Peyer's patch (tissue), 4 donors: ENCODE measurements around the gene MPPED2. TPM values are rescaled to one million over a fixed set of nuclear protein-coding genes. Genes with fewer than 3 reads are reported as not detected.

Experiments used
- DNase-seq, 3 donors: peaks; one replicate each; pipeline ENCODE4 v3.0.0-alpha.2; 2017 to 2019
- H3K27ac ChIP-seq, 4 donors: fragments of 200-600 bp; sonication (generic); one replicate each; pipeline ENCODE4 v1.5.1; 2016 to 2019
- H3K27me3 ChIP-seq, 2 donors: fragments of 200-600 bp; sonication (generic); one replicate each; pipeline ENCODE4 v1.5.1; 2019
- H3K36me3 ChIP-seq, 3 donors: fragments of 200-600 bp; sonication (generic); one replicate each; pipeline ENCODE4 v1.5.1; 2016 to 2019
- H3K4me1 ChIP-seq, 4 donors: fragments of 200-600 bp; sonication (generic); one replicate each; pipeline ENCODE4 v1.5.1; 2016 to 2019
- H3K4me3 ChIP-seq, 4 donors: fragments of 200-600 bp; sonication (generic); 1 replicate in 3 of 4; 2 replicates in 1 of 4; pipeline ENCODE4 v1.5.1; 2016 to 2019; ENCODE audit warnings: mild to moderate bottlenecking in 1 of 4
- H3K9me3 ChIP-seq, 4 donors: fragments of 200-600 bp; sonication (generic); one replicate each; pipeline ENCODE4 v1.5.1; 2016 to 2019; ENCODE audit warnings: mild to moderate bottlenecking in 1 of 4
- CTCF ChIP-seq, 6 experiments: fragments of 450-650 bp in 4 of 6; fragments of 200-600 bp in 2 of 6; sonication (generic) in 1 of 6; IDR thresholded peaks; one replicate each; pipeline ENCODE4 v1.5.1; 2017 to 2019; ENCODE audit warnings: antibody characterized with exemption in 6 of 6, mild to moderate bottlenecking in 3 of 6, moderate library complexity in 1 of 6
- POLR2A ChIP-seq, 2 donors: fragments of 450-650 bp; IDR thresholded peaks; one replicate each; pipeline ENCODE4 v1.5.1; 2017; ENCODE audit warnings: antibody characterized with exemption in 2 of 2, mild to moderate bottlenecking in 2 of 2, moderate library complexity in 2 of 2
- total RNA-seq, 4 donors: library from RNA; depleted of rRNA; stranded (reverse); fragments of >200 nt; gene quantifications; one replicate each; pipeline ENCODE4 v1.1.0, GENCODE V29; 2016

Gene MPPED2
- total RNA-seq, 4 donors from 2014 or later = 1.5 TPM; not detected in 3

- peaks cover 0 to 3% (median 0%) of the 10 kb centered on the region in 4 donors for H3K4me1 ChIP-seq
These were observed 103.1 kb downstream of the MPPED2 start for GRCh38 chr11:30483056-30483455.

GRCh38 chr11:30481796-30482195 lies 104.4 kb downstream of the MPPED2 start:
- TF ChIP-seq POLR2A (IDR thresholded peaks at IDR 0.05) = no peak
- TF ChIP-seq CTCF (IDR thresholded peaks at IDR 0.05) = no peak
- Histone ChIP-seq H3K4me3 (no peak overlapping the region), H3K27ac (no peak overlapping the region), H3K36me3 (no peaks in the 10 kb centered on the region), H3K9me3 (no peaks in the 10 kb centered on the region), H3K4me1 (no peaks in the 10 kb centered on the region), H3K27me3 (no peaks in the 10 kb centered on the region)
- no peak for DNase-seq

More at GRCh38 chr11:30483056-30483455, 103.1 kb downstream of the MPPED2 start:
- TF ChIP-seq CTCF (IDR thresholded peaks at IDR 0.05) (no peak), POLR2A (IDR thresholded peaks at IDR 0.05) (no peak)
- Histone ChIP-seq H3K27ac (no peak overlapping the region), H3K9me3 (no peaks in the 10 kb centered on the region), H3K27me3 (no peaks in the 10 kb centered on the region), H3K36me3 (no peaks in the 10 kb centered on the region), H3K4me3 (no peak overlapping the region)
- DNase-seq = no peak

GRCh38 chr11:30481330-30481729 lies 104.8 kb downstream of the MPPED2 start:
- no peak for DNase-seq
- Histone ChIP-seq H3K27ac (no peak overlapping the region), H3K27me3 (no peaks in the 10 kb centered on the region), H3K4me1 (no peaks in the 10 kb centered on the region), H3K4me3 (no peak overlapping the region), H3K9me3 (no peaks in the 10 kb centered on the region), H3K36me3 (no peaks in the 10 kb centered on the region)
- TF ChIP-seq CTCF (IDR thresholded peaks at IDR 0.05) (no peak), POLR2A (IDR thresholded peaks at IDR 0.05) (no peak)

DNA sequence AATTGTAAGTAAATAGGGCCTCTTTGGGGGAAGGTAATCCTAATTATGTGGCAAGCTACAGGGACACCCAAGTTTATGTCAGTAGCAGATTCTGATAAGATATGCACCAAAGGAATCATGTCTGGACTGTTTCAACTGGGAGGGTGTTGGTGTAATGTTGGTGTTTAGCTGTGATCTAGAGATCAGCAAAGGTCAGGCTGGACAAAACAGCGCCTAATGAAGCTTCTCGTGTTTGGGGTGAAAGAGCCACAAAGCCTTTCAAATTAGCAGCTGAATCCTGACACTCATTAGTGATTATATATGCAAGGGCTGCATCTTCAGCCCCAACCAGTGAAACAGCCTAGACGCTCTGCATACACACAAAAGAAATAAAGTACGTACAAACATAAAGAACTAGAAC lies 106.3 kb downstream of the MPPED2 start:
- H3K4me1 ChIP-seq = no peaks in the 10 kb centered on the region
- DNase-seq = no peak
- no peak overlapping the region for H3K27ac ChIP-seq
- H3K9me3 ChIP-seq = no peaks in the 10 kb centered on the region
- H3K36me3 ChIP-seq = no peaks in the 10 kb centered on the region
- TF ChIP-seq CTCF (IDR thresholded peaks at IDR 0.05) (no peak), POLR2A (IDR thresholded peaks at IDR 0.05) (no peak)
- no peaks in the 10 kb centered on the region for H3K27me3 ChIP-seq
- no peak overlapping the region for H3K4me3 ChIP-seq

GRCh38 chr11:30478923-30479322 lies 107.2 kb downstream of the MPPED2 start:
- no peak for TF ChIP-seq CTCF (IDR thresholded peaks at IDR 0.05)
- TF ChIP-seq POLR2A (IDR thresholded peaks at IDR 0.05) = no peak
- Histone ChIP-seq H3K4me1 (no peaks in the 10 kb centered on the region), H3K27me3 (no peaks in the 10 kb centered on the region), H3K36me3 (no peaks in the 10 kb centered on the region), H3K4me3 (no peak overlapping the region), H3K27ac (no peak overlapping the region), H3K9me3 (no peaks in the 10 kb centered on the region)
- DNase-seq = no peak

- Histone ChIP-seq H3K4me1 (no peaks in the 10 kb centered on the region), H3K4me3 (no peak overlapping the region), H3K36me3 (no peaks in the 10 kb centered on the region), H3K9me3 (no peaks in the 10 kb centered on the region), H3K27ac (no peak overlapping the region), H3K27me3 (no peaks in the 10 kb centered on the region)
- TF ChIP-seq POLR2A (IDR thresholded peaks at IDR 0.05) (no peak), CTCF (IDR thresholded peaks at IDR 0.05) (no peak)
- no peak for DNase-seq
These were observed 109.1 kb downstream of the MPPED2 start for GRCh38 chr11:30477061-30477460.
